ES-I3 (cell line): ENCODE results near the gene CIT.

ENCODE experiments used
- H3K36me3 ChIP-seq: 2 replicates; pipeline ENCODE4 v1.6.1; 2013; ENCODE audit warnings: mild to moderate bottlenecking, low read length, control low read depth, moderate library complexity; ENCODE audit not compliant: insufficient read depth
- H3K4me1 ChIP-seq: 2 replicates; pipeline ENCODE4 v1.6.1; 2013; ENCODE audit warnings: mild to moderate bottlenecking, control low read depth, low read length; ENCODE audit not compliant: insufficient read depth
- H3K9ac ChIP-seq: 2 replicates; pipeline ENCODE4 v1.6.1; 2013; ENCODE audit warnings: low read depth, mild to moderate bottlenecking, low read length, moderate library complexity
- H3K9me3 ChIP-seq: 2 replicates; pipeline ENCODE4 v1.6.1; 2013; ENCODE audit warnings: mild to moderate bottlenecking, low read length, moderate library complexity; ENCODE audit not compliant: control insufficient read depth, insufficient read depth

Gene CIT

DNA sequence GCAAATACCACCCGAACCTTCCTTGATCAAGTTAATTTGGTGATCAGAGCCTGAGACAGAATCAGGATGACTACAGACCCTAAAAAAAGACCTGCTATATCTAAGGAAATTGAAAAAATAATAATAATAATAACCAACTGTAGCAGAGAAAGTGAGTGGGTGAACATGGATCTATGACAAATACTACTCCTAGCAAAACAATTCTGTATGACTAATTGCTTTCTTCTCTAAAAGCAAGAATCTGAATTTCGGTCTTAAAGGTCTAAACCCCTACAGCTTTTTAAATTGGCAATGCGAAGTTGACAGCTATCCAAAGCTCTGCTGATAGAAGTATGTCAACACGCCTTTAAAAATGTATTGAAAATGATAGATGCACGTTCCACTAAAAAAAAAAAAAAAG, 107.0 kb downstream of the CIT start:
- no peaks in the 10 kb centered on the region for H3K9me3 ChIP-seq
- H3K4me1 ChIP-seq = no peaks in the 10 kb centered on the region
- H3K9ac ChIP-seq = no peak overlapping the region
- H3K36me3 ChIP-seq = peaks cover 15% of the 10 kb centered on the region; the same call in 1 of the 2 replicates

DNA sequence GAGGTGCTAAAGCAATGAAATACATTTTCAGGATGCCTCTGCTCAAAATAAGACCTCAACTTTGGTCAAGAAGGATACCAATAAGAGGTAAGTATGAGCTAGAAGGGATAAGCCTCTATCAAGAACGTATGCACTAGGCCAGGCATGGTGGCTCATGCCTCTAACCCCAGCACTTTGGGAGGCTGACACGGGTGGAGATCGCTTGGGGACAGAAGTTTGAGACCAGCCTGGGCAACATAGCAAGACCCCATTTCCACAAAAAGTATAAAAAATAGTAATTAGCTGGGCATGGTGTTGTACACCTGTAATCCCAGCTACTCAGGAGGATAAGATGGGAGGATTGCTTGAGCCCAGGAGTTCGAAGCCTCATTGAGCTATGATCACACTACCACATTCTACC, 114.5 kb downstream of the CIT start:
- H3K4me1 ChIP-seq = no peaks in the 10 kb centered on the region
- peaks cover 24% of the 10 kb centered on the region for H3K36me3 ChIP-seq
- no peaks in the 10 kb centered on the region for H3K9me3 ChIP-seq
- H3K9ac ChIP-seq = no peak overlapping the region

DNA sequence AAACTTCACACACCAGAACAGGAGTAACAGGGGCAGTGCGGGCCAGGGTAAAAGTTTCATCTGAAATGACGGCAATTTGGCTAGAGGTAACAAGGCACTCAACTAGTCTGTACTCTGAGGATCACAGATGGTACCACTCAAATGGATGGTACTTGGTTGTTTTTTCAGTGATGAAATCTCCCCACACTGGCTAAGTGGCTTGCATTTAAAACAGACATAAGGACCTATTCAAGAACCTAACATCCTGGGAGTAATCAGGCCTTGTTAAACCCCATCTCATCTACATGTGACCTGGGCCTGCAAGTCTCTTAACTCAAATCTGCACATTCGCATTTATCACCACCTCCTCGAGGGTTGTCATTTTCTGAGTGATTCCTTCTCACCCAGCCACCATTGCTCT, 118.4 kb downstream of the CIT start:
- H3K9ac ChIP-seq = no peak overlapping the region
- H3K4me1 ChIP-seq = no peaks in the 10 kb centered on the region
- no peaks in the 10 kb centered on the region for H3K9me3 ChIP-seq
- H3K36me3 ChIP-seq = peaks cover 20% of the 10 kb centered on the region

DNA sequence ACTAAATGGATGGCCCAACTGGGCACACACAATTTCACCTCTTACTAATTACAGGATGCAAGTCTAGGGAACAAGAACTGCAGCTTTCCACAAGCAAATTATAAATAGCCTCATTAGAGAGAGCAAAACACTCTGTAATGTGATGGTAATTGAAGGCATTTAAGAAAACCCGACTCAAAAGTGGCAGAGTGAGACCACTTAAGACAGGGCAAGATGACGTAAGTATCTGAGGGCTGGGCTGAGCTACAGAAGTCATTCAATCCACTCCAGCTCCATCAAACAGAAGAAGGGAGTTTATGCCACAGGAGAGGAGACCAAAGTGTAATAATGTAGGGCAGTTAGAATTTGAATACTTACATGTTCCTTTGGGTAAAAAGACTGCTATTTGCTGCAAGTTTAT, 118.9 kb downstream of the CIT start:
- H3K36me3 ChIP-seq = peaks cover 17% of the 10 kb centered on the region
- no peaks in the 10 kb centered on the region for H3K4me1 ChIP-seq
- no peaks in the 10 kb centered on the region for H3K9me3 ChIP-seq
- H3K9ac ChIP-seq = no peak overlapping the region

DNA sequence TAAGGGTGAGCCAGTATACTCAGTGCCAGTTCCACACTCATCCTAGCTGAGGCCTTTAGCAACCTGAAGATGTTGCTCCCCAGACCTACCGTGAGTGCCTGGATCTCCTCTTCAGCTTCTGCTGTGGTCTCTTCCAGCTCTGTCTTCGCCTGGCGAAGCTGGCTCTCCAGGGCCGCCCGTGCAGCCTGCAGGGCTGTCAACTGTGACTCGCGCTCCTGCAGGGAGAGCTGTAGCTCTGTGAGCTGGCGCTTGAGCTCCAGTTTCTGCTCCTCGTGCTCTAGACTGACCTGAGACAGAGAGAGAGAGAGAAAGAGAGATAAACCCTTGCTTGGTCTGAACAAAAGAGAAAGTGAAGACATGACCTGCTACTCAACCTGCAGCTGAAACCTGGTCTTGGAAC, 125.2 kb downstream of the CIT start:
- no peaks in the 10 kb centered on the region for H3K9me3 ChIP-seq
- H3K9ac ChIP-seq = no peak overlapping the region
- H3K4me1 ChIP-seq = no peaks in the 10 kb centered on the region
- peaks cover 6% of the 10 kb centered on the region for H3K36me3 ChIP-seq

DNA sequence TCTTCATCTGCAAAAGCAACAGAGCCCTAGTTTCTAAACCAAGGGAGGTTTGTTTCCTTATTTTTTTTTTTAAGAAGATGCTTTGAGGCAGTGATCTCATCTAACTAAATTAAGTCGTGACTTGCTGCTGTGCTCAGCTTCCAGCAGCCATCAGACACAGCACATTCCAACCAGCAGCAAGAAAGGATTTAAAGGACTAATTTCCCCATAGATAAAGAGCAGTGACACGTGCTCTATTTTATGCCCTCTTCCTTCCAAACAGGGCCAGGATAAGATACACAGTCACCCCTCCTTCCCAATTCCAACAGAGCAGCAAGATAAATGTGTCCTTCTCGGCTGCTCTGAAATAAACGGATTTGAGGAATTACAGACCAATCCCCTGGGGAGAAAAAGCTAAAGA, 127.5 kb downstream of the CIT start:
- Histone ChIP-seq H3K4me1 (no peaks in the 10 kb centered on the region), H3K9ac (no peak overlapping the region), H3K9me3 (peaks cover 16% of the 10 kb centered on the region; the same call in 1 of the 2 replicates), H3K36me3 (peaks cover 9% of the 10 kb centered on the region)

DNA sequence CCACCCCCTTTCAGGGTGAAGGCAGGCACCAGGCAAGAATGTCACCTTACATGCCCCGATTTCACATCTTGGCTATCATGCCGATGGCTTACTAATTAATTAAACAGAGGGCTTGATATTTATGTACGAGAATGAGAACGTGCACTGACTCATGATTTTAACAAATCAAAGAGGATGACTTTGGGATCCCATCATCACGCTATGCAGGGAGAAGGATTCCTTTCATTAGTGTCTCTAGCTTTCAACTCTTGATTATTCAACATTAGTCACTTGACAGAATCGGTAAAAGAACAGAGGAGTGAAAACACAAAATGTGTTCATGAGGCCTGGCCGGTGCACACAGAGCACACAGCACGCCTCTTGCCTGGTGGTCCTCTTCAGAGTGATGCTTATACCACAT, 128.6 kb downstream of the CIT start:
- Histone ChIP-seq H3K4me1 (no peaks in the 10 kb centered on the region), H3K9me3 (peaks cover 22% of the 10 kb centered on the region; the same call in 1 of the 2 replicates), H3K36me3 (peaks cover 17% of the 10 kb centered on the region), H3K9ac (no peak overlapping the region)

DNA sequence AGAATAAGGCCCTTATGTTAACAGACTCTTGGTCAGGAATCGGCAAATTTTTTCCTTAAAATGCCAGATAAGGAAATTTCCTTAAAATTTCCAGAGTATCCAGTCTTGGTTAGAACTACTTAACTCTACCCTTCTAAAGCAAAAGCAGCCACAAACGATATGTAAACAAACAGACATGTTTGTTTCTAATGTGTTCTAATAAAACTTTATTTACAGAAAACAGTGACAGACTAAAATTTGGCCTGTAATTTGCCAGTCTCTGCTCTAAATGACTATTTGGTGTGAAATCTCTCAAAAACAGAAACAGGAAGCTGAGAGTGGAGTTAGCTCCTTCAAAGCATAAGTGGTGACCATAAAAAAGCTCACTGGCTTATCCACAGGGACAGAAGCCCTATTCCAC, 131.0 kb downstream of the CIT start:
- H3K36me3 ChIP-seq = peaks cover 16% of the 10 kb centered on the region
- no peaks in the 10 kb centered on the region for H3K4me1 ChIP-seq
- H3K9me3 ChIP-seq = peaks cover 22% of the 10 kb centered on the region; the same call in 1 of the 2 replicates
- H3K9ac ChIP-seq = no peak overlapping the region

DNA sequence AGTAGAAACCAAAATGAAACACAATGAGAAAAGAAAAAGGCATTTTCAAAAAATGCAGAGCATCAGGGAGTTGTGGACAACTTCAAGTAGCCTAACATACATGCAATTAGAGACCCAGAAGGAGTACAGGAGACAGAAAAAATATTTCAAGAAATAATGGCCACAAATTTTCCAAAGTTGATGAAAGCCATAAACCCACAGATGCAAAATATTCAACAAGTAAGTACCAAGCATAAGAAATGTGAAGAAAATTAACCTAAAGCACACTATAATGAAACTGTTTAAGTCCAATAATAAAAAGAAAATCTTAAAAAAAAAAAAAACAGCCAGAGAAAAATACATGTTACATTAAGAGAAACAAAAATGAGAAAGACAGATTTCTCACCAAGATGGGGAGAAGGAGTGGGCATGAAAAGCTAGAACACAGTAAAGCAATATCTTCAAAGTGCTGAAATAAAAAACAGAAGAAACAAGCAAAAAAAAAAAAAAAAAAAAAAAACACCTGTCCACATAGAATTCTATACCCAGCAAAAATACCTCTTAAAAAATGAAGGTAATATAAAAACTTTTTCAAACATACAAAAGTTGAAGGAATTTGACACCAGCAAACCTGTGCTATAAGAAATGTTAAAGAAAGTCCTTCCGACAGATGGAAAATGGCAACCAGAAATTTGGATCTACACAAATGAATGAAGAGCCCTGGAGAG, 132.1 kb downstream of the CIT start:
- no peaks in the 10 kb centered on the region for H3K4me1 ChIP-seq
- H3K36me3 ChIP-seq = peaks cover 14% of the 10 kb centered on the region
- H3K9ac ChIP-seq = no peak overlapping the region
- H3K9me3 ChIP-seq = peaks cover 22% of the 10 kb centered on the region; the same call in 1 of the 2 replicates

DNA sequence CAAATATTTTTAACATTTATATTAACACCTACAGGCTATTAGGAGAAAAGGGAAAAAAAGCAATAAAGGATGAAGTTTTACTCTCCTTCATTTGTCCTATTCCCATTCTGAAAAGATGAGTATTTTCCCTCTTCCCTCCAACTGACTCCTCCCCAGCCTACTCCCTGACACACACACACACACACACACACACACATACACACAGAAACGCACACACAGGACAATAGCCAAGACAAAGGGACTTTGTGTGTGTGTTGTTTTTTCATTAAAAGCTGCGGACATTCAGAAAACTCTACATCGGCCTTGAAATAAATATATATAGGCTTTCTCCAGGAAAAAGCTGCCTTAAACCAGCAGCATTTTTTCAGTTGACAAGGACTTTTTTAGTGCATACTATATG, 134.4 kb downstream of the CIT start:
- Histone ChIP-seq H3K9me3 (peaks cover 22% of the 10 kb centered on the region; the same call in 1 of the 2 replicates), H3K4me1 (no peaks in the 10 kb centered on the region), H3K9ac (no peak overlapping the region), H3K36me3 (peaks cover 14% of the 10 kb centered on the region)

DNA sequence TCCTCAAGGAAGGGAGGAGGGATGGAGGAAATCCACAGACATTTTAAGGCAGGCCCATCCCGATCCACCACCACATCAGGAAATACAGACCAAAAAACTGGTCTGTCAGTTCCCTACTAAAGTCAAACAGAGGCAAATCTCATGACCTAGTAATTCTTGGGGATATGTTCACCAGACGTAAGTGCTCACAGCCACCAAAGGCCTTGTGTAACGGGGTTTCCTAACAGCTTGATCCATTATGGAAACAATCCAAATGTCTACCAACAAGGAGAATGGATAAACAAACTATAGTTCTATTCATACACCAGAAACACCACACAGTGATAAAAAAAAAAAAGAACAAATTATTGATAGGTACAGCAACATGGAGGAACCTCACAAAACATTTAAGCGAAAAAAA, 136.3 kb downstream of the CIT start:
- no peaks in the 10 kb centered on the region for H3K4me1 ChIP-seq
- H3K9ac ChIP-seq = no peak overlapping the region
- H3K36me3 ChIP-seq = peaks cover 10% of the 10 kb centered on the region
- H3K9me3 ChIP-seq = peaks cover 11% of the 10 kb centered on the region; the same call in 1 of the 2 replicates

DNA sequence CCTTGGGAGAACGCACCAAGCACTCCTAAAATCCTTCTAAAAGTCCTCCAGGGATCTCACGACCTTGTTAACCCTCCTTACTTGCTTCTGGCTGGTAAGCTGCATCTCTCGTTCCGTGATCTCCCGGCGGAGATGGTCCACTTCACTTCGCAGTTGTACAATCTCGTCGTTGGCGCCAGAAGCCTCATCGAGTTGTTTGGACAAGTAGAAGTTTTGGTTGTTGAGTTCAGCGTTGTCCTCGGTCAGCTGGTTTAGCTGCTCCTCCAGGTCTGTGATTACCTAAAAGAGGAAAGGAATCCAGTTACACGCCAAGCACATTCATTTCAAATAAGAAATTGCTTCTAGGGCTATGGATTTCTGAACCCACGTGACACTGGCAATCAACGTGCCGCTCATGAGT, 142.0 kb downstream of the CIT start:
- Histone ChIP-seq H3K9ac (no peak overlapping the region), H3K9me3 (no peaks in the 10 kb centered on the region), H3K4me1 (no peaks in the 10 kb centered on the region), H3K36me3 (peaks cover 12% of the 10 kb centered on the region)

DNA sequence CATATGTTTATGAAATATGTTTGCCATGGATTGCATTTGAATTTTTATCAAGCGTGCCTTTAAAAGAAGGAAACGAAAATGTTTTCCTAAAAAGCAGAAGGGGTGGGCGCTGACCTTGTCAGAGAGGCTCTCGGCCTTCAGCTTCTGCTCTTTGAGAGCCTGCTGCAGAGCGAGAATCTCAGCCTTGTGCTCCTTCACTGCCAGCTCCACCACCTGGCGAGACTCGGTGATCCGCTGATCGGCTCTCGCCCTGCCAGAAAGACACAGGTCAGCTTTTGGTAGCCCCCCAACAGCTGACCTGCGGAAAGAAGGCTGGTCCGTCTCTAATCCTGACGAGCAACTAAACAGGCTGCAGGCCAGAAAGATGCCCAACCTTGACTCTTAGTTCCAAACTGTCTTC, 146.7 kb downstream of the CIT start:
- H3K9ac ChIP-seq = no peak overlapping the region
- no peaks in the 10 kb centered on the region for H3K4me1 ChIP-seq
- no peaks in the 10 kb centered on the region for H3K9me3 ChIP-seq
- H3K36me3 ChIP-seq = peaks cover 12% of the 10 kb centered on the region

DNA sequence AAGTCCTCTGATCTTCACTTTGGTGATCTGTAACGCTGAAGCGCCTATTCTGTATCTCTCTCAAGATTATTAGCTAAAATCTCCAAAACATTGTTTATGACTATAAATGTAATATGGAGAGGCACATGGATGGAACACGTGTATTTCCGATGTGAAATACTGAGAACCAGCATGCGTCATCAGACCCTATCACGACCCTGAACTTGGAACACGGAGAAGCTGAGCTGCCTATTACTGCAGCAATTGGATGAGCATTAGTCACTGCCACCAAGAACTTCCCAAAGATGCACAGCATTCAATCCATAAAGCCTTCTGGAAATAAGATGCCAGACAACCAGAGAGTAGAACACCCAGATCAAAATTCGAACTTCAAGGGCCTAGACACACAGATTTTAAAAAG, 147.2 kb downstream of the CIT start:
- H3K9ac ChIP-seq = no peak overlapping the region
- H3K9me3 ChIP-seq = no peaks in the 10 kb centered on the region
- H3K4me1 ChIP-seq = no peaks in the 10 kb centered on the region
- H3K36me3 ChIP-seq = peaks cover 8% of the 10 kb centered on the region

DNA sequence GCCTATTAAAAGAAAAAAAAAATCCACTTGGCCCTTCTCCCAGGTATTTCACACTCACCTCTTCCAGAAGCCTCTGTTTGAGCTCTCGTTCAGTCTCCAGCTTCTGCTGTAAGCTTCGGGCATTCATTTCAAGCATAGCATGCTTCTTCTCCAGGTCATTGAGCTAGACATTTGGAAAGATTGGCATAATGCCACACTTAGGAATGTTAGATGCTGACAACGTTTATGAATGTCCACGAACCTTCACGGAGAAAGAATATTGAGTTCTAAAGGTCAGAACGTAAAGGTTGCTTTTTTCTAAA, 148.7 kb downstream of the CIT start:
- Histone ChIP-seq H3K4me1 (no peaks in the 10 kb centered on the region), H3K9me3 (no peaks in the 10 kb centered on the region), H3K9ac (no peak overlapping the region), H3K36me3 (no peaks in the 10 kb centered on the region; the same call in 1 of the 2 replicates)
